Measurements from ENCODE around the gene PEX16. TPM values are rescaled to one million over a fixed set of nuclear protein-coding genes. Genes with fewer than 3 reads are reported as not detected.

The PEX16 gene
- total RNA-seq, 2 experiments from 2014 or later, result 41.0 to 43.9 TPM

GRCh38 chr11:45894555-45895247 is 23.0 kb downstream of the PEX16 start:
- H3K4me2 ChIP-seq (ENCODE audit: low read length), result no peak overlapping the region
- H3K36me3 ChIP-seq (ENCODE audit: insufficient read depth, low read length), result no peaks in the 10 kb centered on the region
- no peaks in the 10 kb centered on the region for H3K9me3 ChIP-seq (ENCODE audit: low read length)
- H3K4me3 ChIP-seq (ENCODE audit: low read depth, low read length, poor library complexity, severe bottlenecking), result no peak overlapping the region
- CTCF ChIA-PET (ENCODE audit: unreplicated experiment), result no interaction called here
- H3K4me1 ChIP-seq (ENCODE audit: insufficient read depth, low read length, poor library complexity, severe bottlenecking), result peaks cover 12% of the 10 kb centered on the region
- no peaks in the 10 kb centered on the region for H4K20me1 ChIP-seq (ENCODE audit: insufficient read depth, low read length)
- POLR2A ChIA-PET, result interaction anchor here (1.1 kb wide), 1 partner anchor 56 kb away, joined by 4 read pairs; no protein-coding TSS in a partner anchor
- BruUV-seq (replicated peaks), result no TSS peak
- H3K9me2 ChIP-seq (ENCODE audit: insufficient read depth, low read length), result no peaks in the 10 kb centered on the region
- H3K79me2 ChIP-seq (ENCODE audit: insufficient read depth, low read depth, low read length), result no peaks in the 10 kb centered on the region
- TF ChIP-seq EZH2phosphoT487 (IDR thresholded peaks at IDR 0.05; ENCODE audit: borderline replicate concordance, low read depth, low read length), result no peak
- TF ChIP-seq, protein P1, sequence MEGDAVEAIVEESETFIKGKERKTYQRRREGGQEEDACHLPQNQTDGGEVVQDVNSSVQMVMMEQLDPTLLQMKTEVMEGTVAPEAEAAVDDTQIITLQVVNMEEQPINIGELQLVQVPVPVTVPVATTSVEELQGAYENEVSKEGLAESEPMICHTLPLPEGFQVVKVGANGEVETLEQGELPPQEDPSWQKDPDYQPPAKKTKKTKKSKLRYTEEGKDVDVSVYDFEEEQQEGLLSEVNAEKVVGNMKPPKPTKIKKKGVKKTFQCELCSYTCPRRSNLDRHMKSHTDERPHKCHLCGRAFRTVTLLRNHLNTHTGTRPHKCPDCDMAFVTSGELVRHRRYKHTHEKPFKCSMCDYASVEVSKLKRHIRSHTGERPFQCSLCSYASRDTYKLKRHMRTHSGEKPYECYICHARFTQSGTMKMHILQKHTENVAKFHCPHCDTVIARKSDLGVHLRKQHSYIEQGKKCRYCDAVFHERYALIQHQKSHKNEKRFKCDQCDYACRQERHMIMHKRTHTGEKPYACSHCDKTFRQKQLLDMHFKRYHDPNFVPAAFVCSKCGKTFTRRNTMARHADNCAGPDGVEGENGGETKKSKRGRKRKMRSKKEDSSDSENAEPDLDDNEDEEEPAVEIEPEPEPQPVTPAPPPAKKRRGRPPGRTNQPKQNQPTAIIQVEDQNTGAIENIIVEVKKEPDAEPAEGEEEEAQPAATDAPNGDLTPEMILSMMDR (conservative IDR thresholded peaks at IDR 0.05; ENCODE audit: low read length), result no peak
- H3K27ac ChIP-seq (ENCODE audit: low read depth, low read length, poor library complexity, severe bottlenecking), result no peak overlapping the region
- no peak overlapping the region for H2AFZ ChIP-seq (ENCODE audit: low read length)
- intact Hi-C loops (cut with micrococcal nuclease; ENCODE audit: unreplicated experiment), result no loop called here
- no peak for DNase-seq (ENCODE audit: low spot score)

GRCh38 chr11:45892856-45893255 is 24.8 kb downstream of the PEX16 start:
- Histone ChIP-seq H3K79me2 (ENCODE audit: insufficient read depth, low read depth, low read length) (no peaks in the 10 kb centered on the region), H3K4me3 (ENCODE audit: low read depth, low read length, poor library complexity, severe bottlenecking) (no peak overlapping the region), H3K4me1 (ENCODE audit: insufficient read depth, low read length, poor library complexity, severe bottlenecking) (no peaks in the 10 kb centered on the region), H3K36me3 (ENCODE audit: insufficient read depth, low read length) (no peaks in the 10 kb centered on the region), H2AFZ (ENCODE audit: low read length) (no peak overlapping the region), H3K9me3 (ENCODE audit: low read length) (no peaks in the 10 kb centered on the region), H4K20me1 (ENCODE audit: insufficient read depth, low read length) (no peaks in the 10 kb centered on the region), H3K4me2 (ENCODE audit: low read length) (no peak overlapping the region), H3K27ac (ENCODE audit: low read depth, low read length, poor library complexity, severe bottlenecking) (no peak overlapping the region), H3K9me2 (ENCODE audit: insufficient read depth, low read length) (no peaks in the 10 kb centered on the region)
- TF ChIP-seq, protein P1 (conservative IDR thresholded peaks at IDR 0.05; ENCODE audit: low read length), result no peak
- TF ChIP-seq EZH2phosphoT487 (IDR thresholded peaks at IDR 0.05; ENCODE audit: borderline replicate concordance, low read depth, low read length), result no peak
- no TSS peak for BruUV-seq (replicated peaks)
- ChIA-PET POLR2A (interaction anchor here (0.7 kb wide), 1 partner anchor 41 kb away, joined by 3 read pairs; no protein-coding TSS in a partner anchor), CTCF (ENCODE audit: unreplicated experiment) (no interaction called here)
- DNase-seq (ENCODE audit: low spot score), result no peak
- intact Hi-C loops (cut with micrococcal nuclease; ENCODE audit: unreplicated experiment), result no loop called here

- no peaks in the 10 kb centered on the region for H4K20me1 ChIP-seq (ENCODE audit: insufficient read depth, low read length)
- ChIA-PET CTCF (ENCODE audit: unreplicated experiment) (no interaction called here), POLR2A (interaction anchor here (0.6 kb wide), 1 partner anchor 114 kb away, joined by 3 read pairs; no protein-coding TSS in a partner anchor)
- no peak overlapping the region for H2AFZ ChIP-seq (ENCODE audit: low read length)
- H3K9me3 ChIP-seq (ENCODE audit: low read length), result no peaks in the 10 kb centered on the region
- TF ChIP-seq, protein P1 (conservative IDR thresholded peaks at IDR 0.05; ENCODE audit: low read length), result no peak
- no peak for TF ChIP-seq EZH2phosphoT487 (IDR thresholded peaks at IDR 0.05; ENCODE audit: borderline replicate concordance, low read depth, low read length)
- no peak for DNase-seq (ENCODE audit: low spot score)
- H3K4me3 ChIP-seq (ENCODE audit: low read depth, low read length, poor library complexity, severe bottlenecking), result no peak overlapping the region
- H3K9me2 ChIP-seq (ENCODE audit: insufficient read depth, low read length), result no peaks in the 10 kb centered on the region
- H3K4me1 ChIP-seq (ENCODE audit: insufficient read depth, low read length, poor library complexity, severe bottlenecking), result no peaks in the 10 kb centered on the region
- no TSS peak for BruUV-seq (replicated peaks)
- no peaks in the 10 kb centered on the region for H3K79me2 ChIP-seq (ENCODE audit: insufficient read depth, low read depth, low read length)
- H3K36me3 ChIP-seq (ENCODE audit: insufficient read depth, low read length), result no peaks in the 10 kb centered on the region
- H3K27ac ChIP-seq (ENCODE audit: low read depth, low read length, poor library complexity, severe bottlenecking), result no peak overlapping the region
- no peak overlapping the region for H3K4me2 ChIP-seq (ENCODE audit: low read length)
- intact Hi-C loops (cut with micrococcal nuclease; ENCODE audit: unreplicated experiment), result no loop called here
Observed at GRCh38 chr11:45890886-45891550, 26.7 kb downstream of the PEX16 start.

All from OCI-LY7 (cell line).